Endothelial cell of umbilical vein (primary cell): ENCODE data around the gene C7.

Source experiments
- CTCF ChIP-seq, 2 donors: IDR thresholded peaks; 1 replicate in 1 of 2; 2 replicates in 1 of 2; pipeline ENCODE4 v1.5.1; 2011; ENCODE audit warnings: low read length in 2 of 2, mild to moderate bottlenecking in 2 of 2, moderate library complexity in 2 of 2, control low read depth in 1 of 2, inconsistent platforms in 1 of 2, low read depth in 1 of 2; ENCODE audit not compliant: insufficient read depth in 1 of 2; ENCODE audit errors: extremely low read depth in 1 of 2
- EZH2 ChIP-seq: IDR thresholded peaks from 2 replicates; pipeline ENCODE4 v1.6.1; 2012; ENCODE audit warnings: borderline replicate concordance, low read depth, mild to moderate bottlenecking, moderate library complexity, low read length, inconsistent platforms; ENCODE audit not compliant: severe bottlenecking
- FOS ChIP-seq: IDR thresholded peaks from 2 replicates; pipeline ENCODE4 v1.6.1; 2011; ENCODE audit warnings: mild to moderate bottlenecking, low read length, moderate library complexity, borderline replicate concordance; ENCODE audit not compliant: insufficient read depth
- GATA2 ChIP-seq: IDR thresholded peaks from 2 replicates; pipeline ENCODE4 v1.7.0; 2011; ENCODE audit warnings: low read depth, mild to moderate bottlenecking, moderate library complexity, mixed read lengths, low read length; ENCODE audit not compliant: insufficient read length, insufficient read depth
- JUN ChIP-seq: IDR thresholded peaks from 2 replicates; pipeline ENCODE4 v1.6.1; 2011; ENCODE audit warnings: borderline replicate concordance, low read depth; ENCODE audit not compliant: insufficient read length, insufficient read depth
- MAX ChIP-seq: IDR thresholded peaks from 2 replicates; pipeline ENCODE4 v1.6.1; 2011; ENCODE audit not compliant: insufficient read depth, insufficient read length
- MYC ChIP-seq: IDR thresholded peaks from one replicate; pipeline ENCODE4 v1.6.1; 2011; ENCODE audit warnings: mild to moderate bottlenecking, low read depth, low read length
- POLR2A ChIP-seq: IDR thresholded peaks from 2 replicates; pipeline ENCODE4 v1.6.1; 2012; ENCODE audit warnings: low read depth, mild to moderate bottlenecking, control low read depth, low read length
- POLR2AphosphoS5 ChIP-seq: IDR thresholded peaks from 2 replicates; pipeline ENCODE4 v1.6.1; 2012; ENCODE audit warnings: low read depth, mild to moderate bottlenecking, control low read depth, low read length, moderate library complexity; ENCODE audit not compliant: insufficient read depth

DNA sequence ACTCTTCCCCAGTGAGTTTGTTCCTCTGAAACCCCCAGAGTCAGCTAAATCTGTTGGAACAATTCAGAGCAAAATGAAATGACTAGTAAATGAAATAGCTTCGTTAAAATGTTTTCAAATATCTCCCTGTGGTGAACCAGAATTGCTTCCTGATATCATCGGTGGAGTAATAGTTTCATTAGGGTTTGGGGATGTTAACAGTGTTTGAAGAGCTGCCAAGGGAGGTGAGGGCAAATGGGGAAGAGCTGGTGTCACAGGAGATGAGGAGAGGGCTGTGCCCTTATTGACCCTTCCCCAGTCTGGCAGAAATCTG lies 4.3 kb upstream of the C7 start:
- TF ChIP-seq MAX (no peak), POLR2A (no peak), MYC (no peak), CTCF (IDR thresholded peaks at IDR 0.05; ENCODE audit: extremely low read depth in 1 of 2, insufficient read depth in 1 of 2, low read depth in 1 of 2, low read length in 2 of 2) (no peak), EZH2 (no peak), POLR2AphosphoS5 (no peak), JUN (no peak), GATA2 (no peak), FOS (no peak)
